GM23338 (cell line): ENCODE measurements around the gene TRUB1. TPM values are rescaled to one million over a fixed set of nuclear protein-coding genes. Genes with fewer than 3 reads are reported as not detected.

ENCODE experiments used
- ATAC-seq: fragments of 200-7000 bp; cut with Tn5 transposase; 3 replicates; pipeline ENCODE4 v1.9.1; 2020
- DNase-seq: peaks from one replicate; pipeline ENCODE4 v3.0.0-alpha.2; 2015; ENCODE audit warnings: low spot score
- H2AFZ ChIP-seq: fragments of 200-600 bp; sonication (generic); 2 replicates; pipeline ENCODE4 v1.8.0; 2016; ENCODE audit warnings: antibody characterized with exemption, mild to moderate bottlenecking, moderate library complexity
- H3F3A ChIP-seq: fragments of 200-600 bp; sonication (generic); replicated peaks from 2 replicates; pipeline ENCODE4 v1.8.0; 2017; ENCODE audit warnings: antibody characterized with exemption, mixed run types, low read depth
- H3K27ac ChIP-seq: fragments of 200-600 bp; sonication (generic); 2 replicates; pipeline ENCODE4 v1.6.1; 2016; ENCODE audit warnings: low read depth
- H3K27me3 ChIP-seq: fragments of 200-600 bp; sonication (generic); 2 replicates; pipeline ENCODE4 v1.8.0; 2016; ENCODE audit warnings: mild to moderate bottlenecking, mixed run types, moderate library complexity; ENCODE audit not compliant: insufficient read depth
- H3K36me3 ChIP-seq: fragments of 200-600 bp; sonication (generic); 2 replicates; pipeline ENCODE4 v1.8.0; 2016; ENCODE audit warnings: mild to moderate bottlenecking; ENCODE audit not compliant: insufficient read depth
- H3K4me1 ChIP-seq: fragments of 200-600 bp; sonication (generic); 2 replicates; pipeline ENCODE4 v1.8.0; 2016; ENCODE audit warnings: mild to moderate bottlenecking, moderate library complexity; ENCODE audit not compliant: insufficient read depth
- H3K4me2 ChIP-seq: fragments of 200-600 bp; sonication (generic); 2 replicates; pipeline ENCODE4 v1.7.1; 2017; ENCODE audit warnings: mixed run types
- H3K4me3 ChIP-seq: fragments of 200-600 bp; sonication (generic); 2 replicates; pipeline ENCODE4 v1.6.1; 2016; ENCODE audit warnings: mixed run types
- H3K79me2 ChIP-seq: fragments of 200-600 bp; sonication (generic); replicated peaks from 2 replicates; pipeline ENCODE4 v1.8.0; 2017; ENCODE audit warnings: mild to moderate bottlenecking; ENCODE audit not compliant: insufficient read depth
- H3K9me2 ChIP-seq: fragments of 200-600 bp; sonication (generic); 2 replicates; pipeline ENCODE4 v1.8.0; 2017; ENCODE audit not compliant: insufficient read depth
- H4K20me1 ChIP-seq: fragments of 200-600 bp; sonication (generic); replicated peaks from 2 replicates; pipeline ENCODE4 v1.8.0; 2017; ENCODE audit warnings: mild to moderate bottlenecking; ENCODE audit not compliant: insufficient read depth
- H3K27ac Mint-ChIP-seq: 2 replicates; pipeline ENCODE4 v1.8.0; 2020; ENCODE audit warnings: inconsistent platforms, mild to moderate bottlenecking, moderate library complexity, mixed read lengths
- H3K27me3 Mint-ChIP-seq: 3 replicates; pipeline ENCODE4 v1.8.0; 2022; ENCODE audit warnings: low read depth, mild to moderate bottlenecking, moderate library complexity, mixed read lengths, inconsistent platforms; ENCODE audit not compliant: insufficient read depth, poor library complexity
- H3K36me3 Mint-ChIP-seq: 3 replicates; pipeline ENCODE4 v1.8.0; 2021; ENCODE audit warnings: low read depth, mild to moderate bottlenecking, inconsistent platforms, moderate library complexity, mixed read lengths
- H3K4me1 Mint-ChIP-seq: 3 replicates; pipeline ENCODE4 v1.8.0; 2020; ENCODE audit warnings: mild to moderate bottlenecking, inconsistent platforms, mixed read lengths
- H3K4me3 Mint-ChIP-seq: 3 replicates; pipeline ENCODE4 v1.8.0; 2021; ENCODE audit warnings: moderate library complexity, mild to moderate bottlenecking, inconsistent platforms, mixed read lengths
- H3K9me3 Mint-ChIP-seq: 3 replicates; pipeline ENCODE4 v1.8.0; 2020; ENCODE audit warnings: moderate library complexity, mild to moderate bottlenecking, inconsistent platforms, mixed read lengths
- CREB1 ChIP-seq: fragments of 250-450 bp; sonication (Bioruptor Pico); IDR thresholded peaks from 2 replicates; pipeline ENCODE4 v1.5.0; 2020; ENCODE audit warnings: low read depth, mild to moderate bottlenecking, moderate library complexity
- JUNB ChIP-seq: IDR thresholded peaks from one replicate; pipeline ENCODE4 v1.6.1; 2016; ENCODE audit warnings: antibody characterized with exemption; ENCODE audit not compliant: unreplicated experiment
- NANOG ChIP-seq: IDR thresholded peaks from 2 replicates; pipeline ENCODE4 v1.6.1; 2016; ENCODE audit warnings: antibody characterized with exemption, borderline replicate concordance
- STAT1 ChIP-seq: IDR thresholded peaks from one replicate; pipeline ENCODE4 v1.6.1; 2016; ENCODE audit warnings: antibody characterized with exemption; ENCODE audit not compliant: unreplicated experiment
- ZNF114 ChIP-seq: fragments of 250-450 bp; sonication (Bioruptor Pico); IDR thresholded peaks from 2 replicates; pipeline ENCODE4 v1.5.0; 2020; ENCODE audit warnings: mild to moderate bottlenecking, moderate library complexity
- polyA plus RNA-seq: library from polyadenylated mRNA; unstranded; fragments of >200 nt; fragmentation: Nextera tagmentation; extraction: Ambion mirVana; gene quantifications from 2 replicates; pipeline ENCODE4 v1.2.1, GENCODE V29; 2016
- total RNA-seq: library from RNA; depleted of rRNA; stranded (reverse); fragments of >200 nt; shearing (Covaris generic); gene quantifications from 2 replicates; pipeline ENCODE4 v1.2.3, GENCODE V29; 2014
- TF ChIP-seq, protein P1 (sequence below): fragments of 250-450 bp; sonication (Bioruptor Pico); IDR thresholded peaks from 2 replicates; pipeline ENCODE4 v1.5.0; 2020; ENCODE audit warnings: mild to moderate bottlenecking, moderate library complexity

TRUB1 gene
- total and polyA plus RNA-seq, 2 experiments from 2014 or later, result 15.5 to 34.5 TPM

DNA sequence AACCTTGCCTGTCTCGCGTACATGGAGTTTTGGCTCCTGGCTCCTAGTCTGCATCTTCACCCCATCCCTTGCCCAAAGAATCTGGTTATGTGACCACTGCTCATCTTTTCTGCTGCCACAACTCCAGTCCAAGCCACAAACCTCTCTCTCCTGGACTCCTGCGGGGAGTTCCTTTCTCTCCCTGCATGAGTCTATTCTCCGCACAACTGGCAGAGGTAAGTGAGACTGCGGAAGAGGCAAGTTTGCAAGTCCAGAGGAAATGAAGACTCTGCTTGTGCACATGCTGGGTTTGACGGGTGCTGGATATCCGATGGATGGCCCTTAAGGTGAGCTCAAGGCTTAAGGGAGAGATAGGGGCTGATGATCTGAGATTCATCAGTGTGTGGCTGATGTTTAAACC lies 61.0 kb downstream of the TRUB1 start (continued):
- TF ChIP-seq, protein P1, sequence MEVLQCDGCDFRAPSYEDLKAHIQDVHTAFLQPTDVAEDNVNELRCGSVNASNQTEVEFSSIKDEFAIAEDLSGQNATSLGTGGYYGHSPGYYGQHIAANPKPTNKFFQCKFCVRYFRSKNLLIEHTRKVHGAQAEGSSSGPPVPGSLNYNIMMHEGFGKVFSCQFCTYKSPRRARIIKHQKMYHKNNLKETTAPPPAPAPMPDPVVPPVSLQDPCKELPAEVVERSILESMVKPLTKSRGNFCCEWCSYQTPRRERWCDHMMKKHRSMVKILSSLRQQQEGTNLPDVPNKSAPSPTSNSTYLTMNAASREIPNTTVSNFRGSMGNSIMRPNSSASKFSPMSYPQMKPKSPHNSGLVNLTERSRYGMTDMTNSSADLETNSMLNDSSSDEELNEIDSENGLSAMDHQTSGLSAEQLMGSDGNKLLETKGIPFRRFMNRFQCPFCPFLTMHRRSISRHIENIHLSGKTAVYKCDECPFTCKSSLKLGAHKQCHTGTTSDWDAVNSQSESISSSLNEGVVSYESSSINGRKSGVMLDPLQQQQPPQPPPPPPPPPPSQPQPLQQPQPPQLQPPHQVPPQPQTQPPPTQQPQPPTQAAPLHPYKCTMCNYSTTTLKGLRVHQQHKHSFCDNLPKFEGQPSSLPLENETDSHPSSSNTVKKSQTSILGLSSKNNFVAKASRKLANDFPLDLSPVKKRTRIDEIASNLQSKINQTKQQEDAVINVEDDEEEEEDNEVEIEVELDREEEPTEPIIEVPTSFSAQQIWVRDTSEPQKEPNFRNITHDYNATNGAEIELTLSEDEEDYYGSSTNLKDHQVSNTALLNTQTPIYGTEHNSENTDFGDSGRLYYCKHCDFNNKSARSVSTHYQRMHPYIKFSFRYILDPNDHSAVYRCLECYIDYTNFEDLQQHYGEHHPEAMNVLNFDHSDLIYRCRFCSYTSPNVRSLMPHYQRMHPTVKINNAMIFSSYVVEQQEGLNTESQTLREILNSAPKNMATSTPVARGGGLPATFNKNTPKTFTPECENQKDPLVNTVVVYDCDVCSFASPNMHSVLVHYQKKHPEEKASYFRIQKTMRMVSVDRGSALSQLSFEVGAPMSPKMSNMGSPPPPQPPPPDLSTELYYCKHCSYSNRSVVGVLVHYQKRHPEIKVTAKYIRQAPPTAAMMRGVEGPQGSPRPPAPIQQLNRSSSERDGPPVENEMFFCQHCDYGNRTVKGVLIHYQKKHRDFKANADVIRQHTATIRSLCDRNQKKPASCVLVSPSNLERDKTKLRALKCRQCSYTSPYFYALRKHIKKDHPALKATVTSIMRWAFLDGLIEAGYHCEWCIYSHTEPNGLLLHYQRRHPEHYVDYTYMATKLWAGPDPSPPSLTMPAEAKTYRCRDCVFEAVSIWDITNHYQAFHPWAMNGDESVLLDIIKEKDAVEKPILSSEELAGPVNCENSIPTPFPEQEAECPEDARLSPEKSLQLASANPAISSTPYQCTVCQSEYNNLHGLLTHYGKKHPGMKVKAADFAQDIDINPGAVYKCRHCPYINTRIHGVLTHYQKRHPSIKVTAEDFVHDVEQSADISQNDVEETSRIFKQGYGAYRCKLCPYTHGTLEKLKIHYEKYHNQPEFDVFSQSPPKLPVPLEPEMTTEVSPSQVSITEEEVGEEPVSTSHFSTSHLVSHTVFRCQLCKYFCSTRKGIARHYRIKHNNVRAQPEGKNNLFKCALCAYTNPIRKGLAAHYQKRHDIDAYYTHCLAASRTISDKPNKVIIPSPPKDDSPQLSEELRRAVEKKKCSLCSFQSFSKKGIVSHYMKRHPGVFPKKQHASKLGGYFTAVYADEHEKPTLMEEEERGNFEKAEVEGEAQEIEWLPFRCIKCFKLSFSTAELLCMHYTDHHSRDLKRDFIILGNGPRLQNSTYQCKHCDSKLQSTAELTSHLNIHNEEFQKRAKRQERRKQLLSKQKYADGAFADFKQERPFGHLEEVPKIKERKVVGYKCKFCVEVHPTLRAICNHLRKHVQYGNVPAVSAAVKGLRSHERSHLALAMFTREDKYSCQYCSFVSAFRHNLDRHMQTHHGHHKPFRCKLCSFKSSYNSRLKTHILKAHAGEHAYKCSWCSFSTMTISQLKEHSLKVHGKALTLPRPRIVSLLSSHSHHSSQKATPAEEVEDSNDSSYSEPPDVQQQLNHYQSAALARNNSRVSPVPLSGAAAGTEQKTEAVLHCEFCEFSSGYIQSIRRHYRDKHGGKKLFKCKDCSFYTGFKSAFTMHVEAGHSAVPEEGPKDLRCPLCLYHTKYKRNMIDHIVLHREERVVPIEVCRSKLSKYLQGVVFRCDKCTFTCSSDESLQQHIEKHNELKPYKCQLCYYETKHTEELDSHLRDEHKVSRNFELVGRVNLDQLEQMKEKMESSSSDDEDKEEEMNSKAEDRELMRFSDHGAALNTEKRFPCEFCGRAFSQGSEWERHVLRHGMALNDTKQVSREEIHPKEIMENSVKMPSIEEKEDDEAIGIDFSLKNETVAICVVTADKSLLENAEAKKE (CRISPR knock-in tag), result no peak
- no peak for TF ChIP-seq CREB1 (CRISPR knock-in tag)

DNA sequence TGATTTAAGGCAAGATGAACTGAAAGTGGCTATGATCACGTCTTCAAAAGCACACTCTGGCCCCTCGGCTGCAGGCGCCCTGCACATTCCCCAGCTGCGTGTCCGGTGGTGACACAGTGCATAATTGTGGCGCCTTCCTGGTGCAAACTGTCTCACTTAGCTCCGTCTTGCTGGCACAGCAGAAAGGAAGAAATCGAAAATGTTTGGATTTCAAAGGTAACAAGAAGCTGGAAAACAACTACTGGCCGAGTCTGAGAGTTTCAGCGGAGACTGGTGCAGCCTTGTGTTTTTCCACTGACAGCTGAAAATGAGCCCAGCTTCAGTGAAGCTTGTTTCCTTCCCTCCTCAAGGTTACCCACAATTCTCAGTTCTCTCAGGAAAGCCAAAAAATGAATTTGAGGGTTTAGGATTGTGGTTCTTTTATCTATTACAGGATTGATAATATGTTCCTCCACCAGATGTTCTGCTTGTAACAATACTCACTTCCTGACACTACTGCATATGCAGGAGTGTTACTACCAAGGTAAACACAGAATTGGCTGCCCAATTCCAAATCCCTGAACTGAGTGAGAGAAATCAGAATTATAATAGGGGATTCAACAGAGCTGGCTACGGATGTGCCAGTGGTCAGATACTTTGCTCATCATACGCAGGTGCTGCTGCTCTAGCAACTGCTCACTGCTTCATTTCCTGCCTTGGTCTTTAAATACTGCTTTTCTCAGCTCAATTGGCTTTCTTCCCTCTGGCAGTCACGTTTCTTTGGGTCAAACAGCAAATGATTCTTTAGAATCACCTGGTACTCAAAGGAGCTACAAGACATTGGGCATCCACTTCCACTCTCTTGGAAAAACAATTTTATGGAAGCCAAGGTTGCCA lies 63.7 kb downstream of the TRUB1 start:
- Histone ChIP-seq H3F3A (no peaks in the 10 kb centered on the region), H3K4me1 (peaks cover 17% of the 10 kb centered on the region), H3K4me3 (no peak overlapping the region), H3K9me2 (no peaks in the 10 kb centered on the region), H3K36me3 (no peaks in the 10 kb centered on the region), H3K79me2 (no peaks in the 10 kb centered on the region), H3K4me2 (peak overlapping the region; percentile 21; the same call in 1 of the 2 replicates), H2AFZ (0 out of 2 replicates have a peak overlapping the region, but pooled peaks have one; percentile 76), H3K27me3 (no peaks in the 10 kb centered on the region), H4K20me1 (no peaks in the 10 kb centered on the region), H3K27ac (no peak overlapping the region; the same call in 1 of the 2 replicates)
- Mint-ChIP-seq H3K27me3 (no peaks in the 10 kb centered on the region), H3K9me3 (no peaks in the 10 kb centered on the region), H3K27ac (peak overlapping the region; percentile 31; the same call in 1 of the 2 replicates), H3K4me3 (no peak overlapping the region), H3K4me1 (peaks cover 26% of the 10 kb centered on the region), H3K36me3 (no peaks in the 10 kb centered on the region)
- ATAC-seq (no peak), DNase-seq (no peak)
- TF ChIP-seq JUNB (no peak), ZNF114 (CRISPR knock-in tag) (no peak), NANOG (no peak), STAT1 (no peak)
- TF ChIP-seq, protein P1 (CRISPR knock-in tag), result no peak
